ENCODE results near the gene ATG10.

DNA sequence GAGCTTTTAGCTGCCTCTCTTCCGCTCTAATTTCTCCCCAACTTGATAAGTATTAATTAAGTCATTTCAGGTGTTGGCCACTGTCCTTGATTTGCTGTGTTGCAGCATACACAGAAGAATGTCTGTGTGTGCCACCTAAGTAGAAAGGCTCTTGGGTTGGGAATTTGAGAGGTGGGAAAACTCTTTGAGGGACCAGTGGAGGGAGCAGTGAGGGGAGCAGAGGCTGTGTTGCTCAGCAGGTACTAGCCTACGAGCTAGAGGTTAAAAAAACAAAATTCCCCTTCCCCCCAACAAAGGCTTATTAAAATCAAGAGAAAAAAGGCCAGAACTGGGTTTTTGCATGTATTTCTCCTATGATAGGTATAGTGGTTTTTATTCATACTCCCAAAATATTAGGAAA is 285.4 kb downstream of the ATG10 start:
- TF ChIP-seq, protein P1, sequence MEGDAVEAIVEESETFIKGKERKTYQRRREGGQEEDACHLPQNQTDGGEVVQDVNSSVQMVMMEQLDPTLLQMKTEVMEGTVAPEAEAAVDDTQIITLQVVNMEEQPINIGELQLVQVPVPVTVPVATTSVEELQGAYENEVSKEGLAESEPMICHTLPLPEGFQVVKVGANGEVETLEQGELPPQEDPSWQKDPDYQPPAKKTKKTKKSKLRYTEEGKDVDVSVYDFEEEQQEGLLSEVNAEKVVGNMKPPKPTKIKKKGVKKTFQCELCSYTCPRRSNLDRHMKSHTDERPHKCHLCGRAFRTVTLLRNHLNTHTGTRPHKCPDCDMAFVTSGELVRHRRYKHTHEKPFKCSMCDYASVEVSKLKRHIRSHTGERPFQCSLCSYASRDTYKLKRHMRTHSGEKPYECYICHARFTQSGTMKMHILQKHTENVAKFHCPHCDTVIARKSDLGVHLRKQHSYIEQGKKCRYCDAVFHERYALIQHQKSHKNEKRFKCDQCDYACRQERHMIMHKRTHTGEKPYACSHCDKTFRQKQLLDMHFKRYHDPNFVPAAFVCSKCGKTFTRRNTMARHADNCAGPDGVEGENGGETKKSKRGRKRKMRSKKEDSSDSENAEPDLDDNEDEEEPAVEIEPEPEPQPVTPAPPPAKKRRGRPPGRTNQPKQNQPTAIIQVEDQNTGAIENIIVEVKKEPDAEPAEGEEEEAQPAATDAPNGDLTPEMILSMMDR (IDR thresholded peaks at IDR 0.05; ENCODE audit: borderline replicate concordance, extremely low read depth, low read length, poor library complexity, severe bottlenecking): no peak
- no peak for TF ChIP-seq EZH2 (IDR thresholded peaks at IDR 0.05; ENCODE audit: borderline replicate concordance, low read depth, low read length, severe bottlenecking)
